ENCODE measurements around the gene SLC24A2.

DNA sequence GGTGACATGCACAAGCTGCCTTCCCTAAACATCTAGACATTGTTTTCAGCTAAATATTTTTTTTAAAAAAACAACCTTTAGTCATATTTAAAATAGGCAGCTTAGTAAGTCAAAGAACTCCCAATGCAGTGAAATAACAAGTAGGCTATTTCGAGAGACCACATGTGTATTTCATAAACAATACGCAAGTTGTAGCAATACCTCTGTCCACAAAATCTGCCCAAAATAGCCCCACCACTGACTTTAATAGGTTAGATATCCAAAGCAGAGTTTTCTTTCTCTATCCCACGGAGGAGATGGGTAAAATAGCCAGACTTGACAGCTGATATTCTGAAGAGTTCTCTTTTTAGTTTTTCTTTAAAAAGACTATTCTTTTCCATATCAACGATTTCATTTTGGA lies 1.2 kb downstream of the SLC24A2 start:
- TF ChIP-seq CTCF (IDR thresholded peaks at IDR 0.05) (no peak), POLR2A (IDR thresholded peaks at IDR 0.05) (no peak)
